OCI-LY1 (cell line): Measurements from ENCODE around the gene CNTNAP2.

Source experiments
- H2AFZ ChIP-seq: fragments of 200-600 bp; sonication (generic), shearing (Covaris generic); 2 replicates; pipeline ENCODE4 v1.6.0; 2014; ENCODE audit warnings: antibody characterized with exemption, mild to moderate bottlenecking, low read length
- H3F3A ChIP-seq: fragments of 200-600 bp; sonication (generic), shearing (Covaris generic); 2 replicates; pipeline ENCODE4 v1.6.0; 2014; ENCODE audit warnings: mild to moderate bottlenecking, antibody characterized with exemption, low read length, moderate library complexity; ENCODE audit not compliant: insufficient read depth
- H3K27ac ChIP-seq: fragments of 200-600 bp; sonication (generic); 2 replicates; pipeline ENCODE4 v1.5.1; 2014; ENCODE audit warnings: low read length, mixed run types, mild to moderate bottlenecking, low read depth; ENCODE audit not compliant: poor library complexity, severe bottlenecking
- H3K27me3 ChIP-seq: fragments of 200-600 bp; sonication (generic); 2 replicates; pipeline ENCODE4 v1.6.0; 2014; ENCODE audit warnings: antibody characterized with exemption, mild to moderate bottlenecking, low read length, moderate library complexity; ENCODE audit not compliant: insufficient read depth
- H3K36me3 ChIP-seq: fragments of 200-600 bp; sonication (generic); 2 replicates; pipeline ENCODE4 v1.6.1; 2014; ENCODE audit warnings: mild to moderate bottlenecking, antibody characterized with exemption, low read length, moderate library complexity, mixed read lengths; ENCODE audit not compliant: insufficient read depth
- H3K4me1 ChIP-seq: fragments of 200-600 bp; sonication (generic); 2 replicates; pipeline ENCODE4 v1.5.1; 2014; ENCODE audit warnings: mild to moderate bottlenecking, low read length, moderate library complexity; ENCODE audit not compliant: insufficient read depth, severe bottlenecking
- H3K4me2 ChIP-seq: fragments of 200-600 bp; sonication (generic), shearing (Covaris generic); 2 replicates; pipeline ENCODE4 v1.6.1; 2014; ENCODE audit warnings: low read length
- H3K4me3 ChIP-seq: fragments of 200-600 bp; sonication (generic); 2 replicates; pipeline ENCODE4 v1.5.1; 2014; ENCODE audit warnings: low read length, low read depth, mild to moderate bottlenecking, mixed read lengths; ENCODE audit not compliant: poor library complexity, severe bottlenecking
- H3K79me2 ChIP-seq: fragments of 200-600 bp; shearing (Covaris generic); 2 replicates; pipeline ENCODE4 v1.6.1; 2016; ENCODE audit warnings: mixed run types, low read length, mixed read lengths; ENCODE audit not compliant: insufficient read depth
- H3K9ac ChIP-seq: fragments of 200-600 bp; sonication (generic), shearing (Covaris generic); 2 replicates; pipeline ENCODE4 v1.6.1; 2014; ENCODE audit warnings: mild to moderate bottlenecking, low read length, mixed read lengths
- H3K9me2 ChIP-seq: fragments of 200-600 bp; sonication (generic), shearing (Covaris generic); 2 replicates; pipeline ENCODE4 v1.6.1; 2014; ENCODE audit warnings: low read depth, mild to moderate bottlenecking, low read length, mixed read lengths
- H3K9me3 ChIP-seq: fragments of 200-600 bp; shearing (Covaris generic); 2 replicates; pipeline ENCODE4 v1.6.1; 2014; ENCODE audit warnings: low read length, mixed read lengths
- H4K20me1 ChIP-seq: fragments of 200-600 bp; sonication (generic), shearing (Covaris generic); 2 replicates; pipeline ENCODE4 v1.6.0; 2016; ENCODE audit warnings: mild to moderate bottlenecking, low read length; ENCODE audit not compliant: insufficient read depth
- EZH2 ChIP-seq: fragments of 200-600 bp; sonication (generic), shearing (Covaris generic); IDR thresholded peaks from 2 replicates; pipeline ENCODE4 v1.8.0; 2017; ENCODE audit warnings: borderline replicate concordance, mixed run types, mild to moderate bottlenecking, antibody characterized with exemption, low read length, moderate library complexity, mixed read lengths
- TF ChIP-seq, protein P1 (sequence below): fragments of 200-600 bp; sonication (generic), shearing (Covaris generic); IDR thresholded peaks from 2 replicates; pipeline ENCODE4 v1.5.1; 2017; ENCODE audit warnings: mild to moderate bottlenecking, antibody characterized with exemption, low read length, moderate library complexity, mixed read lengths

Gene CNTNAP2

DNA sequence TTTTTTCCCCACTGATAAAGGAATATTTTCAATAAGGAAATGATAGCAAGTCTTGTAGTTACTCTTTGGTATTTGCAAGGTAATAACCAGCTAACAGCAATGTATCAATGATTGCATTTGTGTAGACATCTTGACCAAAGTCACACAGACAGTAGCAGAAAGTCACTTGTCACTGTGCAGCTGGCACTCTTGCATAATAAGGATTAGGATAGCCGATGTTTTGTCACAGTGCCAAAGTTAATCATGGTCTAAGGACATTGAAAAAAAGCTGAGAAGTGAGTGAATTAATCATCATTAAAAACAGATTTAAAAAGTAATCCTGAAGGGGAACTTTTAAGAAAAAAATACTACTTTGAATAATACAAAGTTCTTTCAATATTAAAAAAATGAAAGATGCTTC lies 1639.7 kb downstream of the CNTNAP2 start:
- H3K9ac ChIP-seq: no peak overlapping the region
- no peaks in the 10 kb centered on the region for H4K20me1 ChIP-seq
- H3K9me2 ChIP-seq: no peaks in the 10 kb centered on the region
- no peaks in the 10 kb centered on the region for H3K27me3 ChIP-seq
- H3K36me3 ChIP-seq: no peaks in the 10 kb centered on the region
- no peak overlapping the region for H2AFZ ChIP-seq
- H3F3A ChIP-seq: no peaks in the 10 kb centered on the region
- H3K4me3 ChIP-seq: no peak overlapping the region
- H3K4me1 ChIP-seq: no peaks in the 10 kb centered on the region
- no peak overlapping the region for H3K27ac ChIP-seq
- H3K4me2 ChIP-seq: no peak overlapping the region
- H3K79me2 ChIP-seq: no peaks in the 10 kb centered on the region
- no peaks in the 10 kb centered on the region for H3K9me3 ChIP-seq
- TF ChIP-seq EZH2: no peak
- TF ChIP-seq, protein P1, sequence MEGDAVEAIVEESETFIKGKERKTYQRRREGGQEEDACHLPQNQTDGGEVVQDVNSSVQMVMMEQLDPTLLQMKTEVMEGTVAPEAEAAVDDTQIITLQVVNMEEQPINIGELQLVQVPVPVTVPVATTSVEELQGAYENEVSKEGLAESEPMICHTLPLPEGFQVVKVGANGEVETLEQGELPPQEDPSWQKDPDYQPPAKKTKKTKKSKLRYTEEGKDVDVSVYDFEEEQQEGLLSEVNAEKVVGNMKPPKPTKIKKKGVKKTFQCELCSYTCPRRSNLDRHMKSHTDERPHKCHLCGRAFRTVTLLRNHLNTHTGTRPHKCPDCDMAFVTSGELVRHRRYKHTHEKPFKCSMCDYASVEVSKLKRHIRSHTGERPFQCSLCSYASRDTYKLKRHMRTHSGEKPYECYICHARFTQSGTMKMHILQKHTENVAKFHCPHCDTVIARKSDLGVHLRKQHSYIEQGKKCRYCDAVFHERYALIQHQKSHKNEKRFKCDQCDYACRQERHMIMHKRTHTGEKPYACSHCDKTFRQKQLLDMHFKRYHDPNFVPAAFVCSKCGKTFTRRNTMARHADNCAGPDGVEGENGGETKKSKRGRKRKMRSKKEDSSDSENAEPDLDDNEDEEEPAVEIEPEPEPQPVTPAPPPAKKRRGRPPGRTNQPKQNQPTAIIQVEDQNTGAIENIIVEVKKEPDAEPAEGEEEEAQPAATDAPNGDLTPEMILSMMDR: no peak

DNA sequence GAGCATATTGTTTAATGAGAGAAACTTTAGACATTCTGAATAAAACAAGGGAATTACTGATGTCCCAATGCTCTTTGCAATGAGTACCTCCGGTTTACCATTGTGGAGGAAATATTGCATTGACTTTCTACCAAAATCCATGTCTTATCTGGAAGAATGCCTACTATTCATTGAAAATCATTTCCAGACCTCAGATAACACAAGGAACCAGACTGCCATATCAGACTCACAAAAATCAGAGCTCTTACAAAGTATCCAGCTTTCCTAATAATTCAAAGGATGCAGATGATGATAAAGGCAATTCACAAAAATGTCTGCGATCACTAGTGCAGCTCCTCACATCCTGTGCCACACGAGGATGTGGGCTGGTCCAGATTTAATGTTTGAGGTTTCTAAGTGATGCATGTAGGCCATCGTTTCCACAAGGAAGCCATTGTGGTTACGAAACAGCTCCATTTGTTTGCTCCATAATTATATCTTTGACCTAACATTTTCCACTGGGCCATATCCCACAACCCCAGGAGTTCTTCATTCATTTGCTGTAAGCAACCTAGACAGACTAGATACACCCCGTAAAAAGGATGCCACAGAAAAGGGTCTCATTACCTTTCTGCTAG lies 1642.8 kb downstream of the CNTNAP2 start:
- Histone ChIP-seq H3K36me3 (no peaks in the 10 kb centered on the region), H3K4me2 (no peak overlapping the region), H3K9ac (no peak overlapping the region), H3K27ac (no peak overlapping the region), H3F3A (no peaks in the 10 kb centered on the region), H3K79me2 (no peaks in the 10 kb centered on the region), H3K27me3 (no peaks in the 10 kb centered on the region), H3K9me2 (no peaks in the 10 kb centered on the region), H3K9me3 (no peaks in the 10 kb centered on the region), H3K4me1 (no peaks in the 10 kb centered on the region), H2AFZ (no peak overlapping the region), H3K4me3 (no peak overlapping the region), H4K20me1 (no peaks in the 10 kb centered on the region)
- no peak for TF ChIP-seq EZH2
- TF ChIP-seq, protein P1: no peak

DNA sequence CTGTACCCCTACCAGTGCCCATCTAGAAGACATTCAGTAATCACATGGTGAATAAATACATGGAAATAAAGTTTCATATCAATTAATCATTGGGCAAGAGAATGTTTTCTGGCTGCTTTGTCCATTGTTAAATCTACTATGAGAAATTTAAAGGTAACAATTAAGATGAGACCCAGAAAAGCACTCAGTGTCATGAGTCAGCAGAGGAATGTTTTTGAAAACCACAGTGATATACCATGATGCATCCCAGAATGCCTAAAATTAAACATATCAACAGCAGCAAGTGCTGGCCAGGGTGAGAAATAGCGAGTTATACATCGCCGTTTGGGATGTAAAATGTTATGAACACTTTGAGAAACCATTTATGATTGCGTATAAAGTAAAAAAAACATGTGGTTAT lies 1648.7 kb downstream of the CNTNAP2 start:
- Histone ChIP-seq H3K4me1 (no peaks in the 10 kb centered on the region), H3K4me2 (no peak overlapping the region), H2AFZ (no peak overlapping the region), H3K27ac (no peak overlapping the region), H3F3A (no peaks in the 10 kb centered on the region), H3K4me3 (no peak overlapping the region), H3K79me2 (no peaks in the 10 kb centered on the region), H3K9me3 (no peaks in the 10 kb centered on the region), H3K36me3 (no peaks in the 10 kb centered on the region), H3K27me3 (no peaks in the 10 kb centered on the region), H4K20me1 (no peaks in the 10 kb centered on the region), H3K9me2 (no peaks in the 10 kb centered on the region), H3K9ac (no peak overlapping the region)
- no peak for TF ChIP-seq EZH2
- TF ChIP-seq, protein P1: no peak
